HG03520 (cell line): ENCODE results near the gene GHITM.
"Not testable (repeated sequence)": the region's sequence is repeated elsewhere in the genome, so short reads cannot be mapped to it uniquely, and the experiment has no call there.

Experiments used
- ATAC-seq: cut with Tn5 transposase; IDR thresholded peaks from one replicate; pipeline ENCODE4 v1.9.1; 2021; ENCODE audit warnings: mild to moderate bottlenecking, moderate library complexity; ENCODE audit not compliant: unreplicated experiment

GHITM gene

GRCh38 chr10:84147347-84147746 is 8.0 kb downstream of the GHITM start:
- no peak for ATAC-seq

- ATAC-seq: peak; percentile 62
Measured at GRCh38 chr10:84148006-84148597, 8.8 kb downstream of the GHITM start.

- no peak for ATAC-seq
Measured at GRCh38 chr10:84149854-84150253, 10.5 kb downstream of the GHITM start.

GRCh38 chr10:84152769-84153168 is 13.5 kb downstream of the GHITM start:
- no peak for ATAC-seq

GRCh38 chr10:84155521-84155920 is 16.2 kb downstream of the GHITM start:
- no peak for ATAC-seq

- no peak for ATAC-seq
Measured at GRCh38 chr10:84156009-84156408, 16.7 kb downstream of the GHITM start.

- peak; percentile 75 for ATAC-seq
Measured at GRCh38 chr10:84156768-84157167, 17.5 kb downstream of the GHITM start.

- ATAC-seq: no peak
Measured at GRCh38 chr10:84158061-84158460, 18.8 kb downstream of the GHITM start.

GRCh38 chr10:84158550-84158949 is 19.2 kb downstream of the GHITM start:
- no peak for ATAC-seq

GRCh38 chr10:84159076-84159685 is 19.9 kb downstream of the GHITM start:
- ATAC-seq: no peak

- no peak for ATAC-seq
Measured at GRCh38 chr10:84160663-84161362, 21.5 kb downstream of the GHITM start.

- no peak for ATAC-seq
Measured at GRCh38 chr10:84163996-84164395, 24.7 kb downstream of the GHITM start.

- no peak for ATAC-seq
Measured at GRCh38 chr10:84164442-84164841, 25.1 kb downstream of the GHITM start.

- ATAC-seq: no peak
Measured at GRCh38 chr10:84166620-84167288, 27.4 kb downstream of the GHITM start.

- not testable (repeated sequence) for ATAC-seq
Measured at GRCh38 chr10:84167289-84167653, 28.0 kb downstream of the GHITM start.

GRCh38 chr10:84168382-84168781 is 29.1 kb downstream of the GHITM start:
- ATAC-seq: not testable (repeated sequence)

GRCh38 chr10:84171237-84171636 is 31.9 kb downstream of the GHITM start:
- not testable (repeated sequence) for ATAC-seq

- peak; percentile 33 for ATAC-seq
Measured at GRCh38 chr10:84171700-84172466, 32.6 kb downstream of the GHITM start.

- peak; percentile 57 for ATAC-seq
Measured at GRCh38 chr10:84172467-84173356, 33.4 kb downstream of the GHITM start.

GRCh38 chr10:84173501-84173929 is 34.2 kb downstream of the GHITM start, which contains the start of gene GPR15LG:
Gene GPR15LG, plus strand, starts transcription at chr10:84173801. Its CDS starts 51 bp downstream, at chr10:84173852.
- ATAC-seq: no peak
